HL-60/S4 treated with retinoic acid at 250 ng/mL for 4 days and 3 days (cell line): ENCODE data around the gene NOL4L.

Experiments
- in situ Hi-C: fragments of 300-500 bp; cut with MboI; formaldehyde crosslinking; loops from 2 replicates; pipeline ENCODE4 v1.7.0; 2022; ENCODE audit warnings: low sequenced_read_pairs

Gene NOL4L, protein sequence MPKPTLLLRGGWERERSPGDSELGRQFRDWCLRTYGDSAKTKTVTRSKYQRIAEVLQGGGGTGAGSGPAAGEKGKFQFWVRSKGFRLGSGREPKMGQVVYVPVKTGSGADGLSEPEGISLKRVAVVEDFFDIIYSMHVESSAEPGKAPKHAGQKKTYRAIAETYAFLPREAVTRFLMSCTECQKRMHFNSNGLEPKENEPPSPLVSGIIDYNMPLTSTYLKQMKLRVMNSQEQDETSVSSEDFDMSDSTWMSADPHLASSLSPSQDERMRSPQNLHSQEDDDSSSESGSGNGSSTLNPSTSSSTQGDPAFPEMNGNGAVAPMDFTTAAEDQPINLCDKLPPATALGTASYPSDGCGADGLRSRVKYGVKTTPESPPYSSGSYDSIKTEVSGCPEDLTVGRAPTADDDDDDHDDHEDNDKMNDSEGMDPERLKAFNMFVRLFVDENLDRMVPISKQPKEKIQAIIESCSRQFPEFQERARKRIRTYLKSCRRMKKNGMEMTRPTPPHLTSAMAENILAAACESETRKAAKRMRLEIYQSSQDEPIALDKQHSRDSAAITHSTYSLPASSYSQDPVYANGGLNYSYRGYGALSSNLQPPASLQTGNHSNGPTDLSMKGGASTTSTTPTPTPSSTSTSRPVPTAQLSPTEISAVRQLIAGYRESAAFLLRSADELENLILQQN

DNA sequence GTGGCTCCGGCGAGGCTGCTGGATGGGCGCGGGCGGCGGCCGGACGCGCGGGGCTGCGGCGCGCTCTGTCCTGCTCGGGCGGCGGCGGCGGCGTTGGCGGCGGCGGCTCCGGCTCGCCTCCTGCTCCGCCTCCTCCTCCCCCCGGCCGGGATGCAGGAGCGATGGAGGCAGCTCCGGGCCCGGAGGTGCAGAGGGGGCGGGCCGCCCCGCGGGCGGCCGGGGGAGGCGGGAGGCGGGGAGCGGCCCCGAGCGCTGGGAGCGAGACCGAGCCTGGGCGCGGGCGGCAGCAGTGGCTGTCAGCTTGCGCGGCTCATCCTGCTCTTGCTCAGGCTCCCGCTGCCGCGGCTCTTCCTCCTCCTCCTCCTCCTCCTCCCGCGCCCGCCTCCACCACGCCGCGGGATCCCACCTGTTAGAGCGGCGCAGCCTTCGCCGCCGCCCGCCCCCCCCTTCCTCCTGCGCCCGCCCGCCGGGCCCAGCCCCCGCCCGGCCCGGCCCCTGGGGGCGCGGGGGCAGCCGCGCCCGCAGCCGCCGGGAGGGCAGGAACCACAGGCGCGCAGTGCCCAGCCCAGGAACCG is at the start of gene NOL4L:
TSS of gene NOL4L (minus strand) at position 323 of the 575 bp plus-strand sequence. CDS start 443 bp downstream, outside the sequence.
- in situ Hi-C loops: no loop called here

DNA sequence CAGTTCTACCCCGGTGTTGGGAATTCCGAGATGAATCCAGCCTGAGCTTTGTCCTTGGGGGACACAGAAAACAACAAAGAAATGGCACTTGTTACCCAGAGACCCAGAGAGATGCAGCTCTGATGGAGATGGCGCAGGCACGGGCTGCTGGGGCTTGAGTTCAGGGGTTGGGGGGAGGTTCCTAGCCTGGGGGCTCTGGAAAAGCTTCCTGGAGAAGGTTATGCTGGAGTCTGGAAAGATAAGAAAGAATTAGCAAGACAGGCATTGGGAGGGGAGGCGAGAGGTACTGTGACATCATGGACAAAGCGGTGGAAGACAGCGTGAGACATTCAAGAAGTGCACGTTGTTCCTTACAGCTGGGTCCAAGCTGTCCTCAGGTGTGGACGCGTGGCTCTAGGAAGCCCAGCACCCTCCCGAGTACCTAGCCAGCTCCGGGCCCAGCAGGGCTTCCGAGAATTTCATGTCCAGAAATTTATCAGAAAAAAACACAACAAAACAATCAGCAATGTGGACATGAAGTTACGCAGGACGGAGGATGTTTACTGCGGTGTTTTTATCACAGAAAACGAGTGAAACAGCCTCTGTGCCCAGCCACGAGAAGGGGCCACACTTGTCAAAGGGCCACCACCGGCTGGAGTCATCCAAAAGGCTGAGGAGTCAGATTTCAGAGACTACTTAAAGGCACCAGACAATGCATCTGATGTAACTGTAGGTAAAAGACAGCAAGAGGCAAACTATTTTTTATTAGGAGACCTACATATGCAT is 49.1 kb upstream of the NOL4L start:
- in situ Hi-C loops: no loop called here

DNA sequence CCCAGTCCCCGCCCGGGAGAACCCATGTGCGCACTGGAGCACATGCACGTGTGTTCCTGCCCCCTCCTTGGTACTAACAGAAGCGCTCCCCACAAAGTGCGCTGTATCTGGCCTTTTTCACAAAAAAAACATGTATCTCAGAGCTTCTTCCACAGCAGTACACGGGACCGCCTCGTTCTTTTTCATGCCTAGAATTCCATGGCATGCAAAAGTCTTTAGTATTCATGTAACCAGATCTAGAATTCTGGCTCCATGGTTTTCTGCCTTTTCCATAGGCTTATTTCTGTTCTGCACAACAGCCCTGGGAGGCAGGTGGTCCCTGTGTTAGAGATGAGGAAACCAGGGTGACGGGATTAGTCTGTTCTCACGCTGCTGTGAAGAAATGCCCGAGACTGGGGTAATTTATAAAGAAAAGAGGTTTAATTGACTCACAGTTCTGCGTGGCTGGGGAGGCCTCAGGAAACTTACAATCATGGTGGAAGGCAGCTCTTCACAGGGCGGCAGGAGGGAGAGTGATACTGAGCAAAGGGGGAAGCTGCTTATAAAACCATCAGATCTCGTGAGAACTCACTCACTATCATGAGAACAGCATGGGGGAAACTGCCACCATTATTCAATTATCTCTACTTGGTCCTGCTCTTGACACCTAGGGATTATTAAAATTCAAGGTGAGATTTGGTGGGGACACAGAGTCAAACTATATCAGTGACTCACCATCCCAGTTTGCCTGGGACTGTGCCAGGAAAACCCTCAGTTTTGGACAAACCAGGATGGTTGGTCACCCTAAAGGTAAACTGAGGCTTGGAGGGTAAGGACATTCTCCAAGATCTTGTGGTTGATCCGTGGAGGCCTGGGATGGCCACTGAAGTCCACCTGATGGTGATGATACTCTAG is 47.6 kb upstream of the NOL4L start:
- in situ Hi-C loops: no loop called here

GRCh38 chr20:32631933-32632460 is 46.9 kb upstream of the NOL4L start:
- in situ Hi-C loops: no loop called here

GRCh38 chr20:32629813-32630212 is 44.7 kb upstream of the NOL4L start:
- in situ Hi-C loops: no loop called here

DNA sequence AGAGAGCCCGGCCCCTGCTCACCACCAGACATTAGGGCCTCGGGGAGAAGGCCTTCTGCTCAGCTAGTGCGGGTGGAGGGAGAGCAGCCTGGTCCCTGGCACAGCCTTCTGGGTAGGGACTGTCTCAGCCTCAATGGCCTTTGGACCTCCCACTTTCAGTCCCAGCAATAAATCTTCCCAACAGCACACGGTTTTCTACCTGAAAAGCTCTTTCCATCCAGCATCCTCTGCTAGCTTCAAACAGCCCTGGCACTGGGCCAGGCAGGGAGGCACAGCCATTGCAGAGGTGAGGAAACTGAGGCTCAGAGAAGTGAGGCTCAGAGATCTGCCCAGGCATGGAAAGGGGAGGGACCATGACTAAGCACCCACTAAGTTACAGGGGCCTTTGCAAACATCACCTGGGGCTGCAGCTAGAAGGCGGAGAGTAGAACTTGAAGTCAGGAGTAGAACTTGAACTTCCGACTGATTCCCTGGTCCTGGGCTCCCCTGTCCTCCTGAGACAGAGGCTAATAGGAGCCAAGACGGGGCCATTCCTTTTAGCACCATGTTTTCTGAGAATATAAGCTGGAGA is 43.9 kb upstream of the NOL4L start:
- in situ Hi-C loops: no loop called here

GRCh38 chr20:32626859-32627636 is 41.9 kb upstream of the NOL4L start:
- in situ Hi-C loops: no loop called here

- in situ Hi-C loops: no loop called here
Observed at GRCh38 chr20:32626407-32626806, 41.3 kb upstream of the NOL4L start.

GRCh38 chr20:32625996-32626395 is 40.9 kb upstream of the NOL4L start:
- in situ Hi-C loops: no loop called here

- in situ Hi-C loops: no loop called here
Observed at GRCh38 chr20:32624687-32625345, 39.7 kb upstream of the NOL4L start.

GRCh38 chr20:32623667-32624157 is 38.6 kb upstream of the NOL4L start:
- in situ Hi-C loops: no loop called here

GRCh38 chr20:32622585-32623468 is 37.7 kb upstream of the NOL4L start:
- in situ Hi-C loops: no loop called here

DNA sequence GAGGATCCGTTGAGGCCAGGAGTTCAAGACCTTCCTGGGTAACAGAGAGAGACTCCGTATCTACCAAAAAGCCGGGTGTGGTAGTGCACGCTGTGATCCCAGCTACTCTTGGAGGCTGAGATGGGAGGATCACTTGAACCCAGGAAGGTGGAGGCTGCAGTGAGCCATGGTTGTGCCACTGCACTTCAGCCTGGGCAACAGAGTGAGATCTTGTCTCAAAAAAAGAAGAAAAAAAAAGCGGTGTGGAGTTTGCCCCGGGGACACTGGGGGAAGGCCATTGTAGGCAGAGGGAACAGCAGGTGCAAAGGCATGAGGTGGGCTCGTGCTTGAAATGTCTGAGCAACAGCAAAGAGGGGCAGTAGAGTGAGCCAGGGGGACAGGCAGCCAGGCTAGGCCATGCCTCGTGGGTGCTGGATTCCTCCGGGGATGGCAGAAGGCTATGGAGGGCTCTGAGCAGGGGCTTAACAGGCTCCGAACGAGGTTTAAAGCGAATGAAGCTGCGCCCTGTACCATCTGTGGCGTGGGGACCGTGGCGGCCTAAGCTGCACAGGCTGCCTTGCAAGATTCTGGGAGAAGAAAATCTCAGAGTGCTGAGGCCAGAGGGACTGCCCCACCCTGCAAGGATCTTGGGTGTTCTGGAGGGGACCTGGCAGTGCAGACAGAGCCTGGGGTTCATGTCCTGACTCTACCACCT is 36.9 kb upstream of the NOL4L start:
- in situ Hi-C loops: no loop called here

- in situ Hi-C loops: no loop called here
Observed at GRCh38 chr20:32621071-32621890, 36.1 kb upstream of the NOL4L start.

DNA sequence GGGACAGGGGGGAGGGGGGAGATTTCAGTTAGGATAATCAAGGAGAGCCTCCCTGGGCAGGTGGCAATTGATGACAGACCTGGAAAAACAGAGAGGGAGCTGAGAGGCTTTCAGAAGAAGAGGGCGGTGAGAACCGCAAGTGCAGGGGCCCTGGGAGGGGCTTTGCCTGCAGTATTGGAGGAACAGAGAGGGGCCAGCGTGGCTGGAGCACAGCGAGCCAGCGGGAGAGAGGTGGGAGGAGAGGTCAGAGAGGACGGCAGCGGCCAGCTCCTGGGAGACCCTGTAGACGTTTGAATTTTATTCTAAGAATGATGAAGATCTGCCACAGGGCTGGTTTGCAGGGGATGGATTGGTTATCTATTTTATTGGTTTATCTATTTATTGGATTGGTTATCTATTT is 34.5 kb upstream of the NOL4L start:
- in situ Hi-C loops: no loop called here

GRCh38 chr20:32614772-32615171 is 29.6 kb upstream of the NOL4L start:
- in situ Hi-C loops: no loop called here
